IMR-90 (cell line): Measurements from ENCODE around the gene PRR33. TPM values are rescaled to one million over a fixed set of nuclear protein-coding genes. Genes with fewer than 3 reads are reported as not detected.

Experiments used
- ATAC-seq: fragments of 200-7000 bp; cut with Tn5 transposase; 2 replicates; pipeline ENCODE4 v1.9.1; 2020; ENCODE audit warnings: low read depth, mild to moderate bottlenecking, moderate library complexity
- BruUV-seq: library from RNA; stranded (reverse); fragments of 400-500 nt; replicated peaks from 2 replicates; lab custom pipeline; 2021; lab: Mats Ljungman, UMichigan
- CTCF ChIA-PET: fragments of 300-600 bp; formaldehyde crosslinking; extraction: SDS; loops from one replicate; lab custom pipeline; 2021; ENCODE audit warnings: antibody characterized with exemption; lab: Yijun Ruan, JAX
- POLR2A ChIA-PET: fragments of 300-600 bp; sonication (Branson Sonifier 250); formaldehyde crosslinking; loops from one replicate; lab custom pipeline; 2022; ENCODE audit warnings: antibody characterized with exemption; ENCODE audit not compliant: unreplicated experiment; lab: Charles Lee
- DNase-seq: peaks from one replicate; pipeline ENCODE4 v3.0.0; 2013
- H2AFZ ChIP-seq: replicated peaks from 2 replicates; pipeline ENCODE3; 2013; ENCODE audit warnings: low read length, mild to moderate bottlenecking; ENCODE audit not compliant: poor library complexity
- H2AK5ac ChIP-seq: 2 replicates; pipeline ENCODE4 v1.6.1; 2013; ENCODE audit warnings: low read depth, low read length, inconsistent platforms
- H2AK9ac ChIP-seq: replicated peaks from 2 replicates; pipeline ENCODE3; 2013; ENCODE audit warnings: mild to moderate bottlenecking, low read depth, low read length, moderate library complexity; ENCODE audit not compliant: poor library complexity
- H2BK120ac ChIP-seq: 2 replicates; pipeline ENCODE4 v1.6.1; 2013; ENCODE audit warnings: low read depth, low read length, inconsistent platforms
- H2BK15ac ChIP-seq: 3 replicates; pipeline ENCODE4 v1.6.1; 2013; ENCODE audit warnings: low read depth, low read length, inconsistent platforms
- H2BK20ac ChIP-seq: 2 replicates; pipeline ENCODE4 v1.6.1; 2013; ENCODE audit warnings: low read depth, mild to moderate bottlenecking, inconsistent platforms, low read length, moderate library complexity
- H2BK5ac ChIP-seq: 2 replicates; pipeline ENCODE4 v1.6.1; 2013; ENCODE audit warnings: mild to moderate bottlenecking, low read depth, low read length, inconsistent platforms; ENCODE audit not compliant: poor library complexity, severe bottlenecking
- H3K14ac ChIP-seq: replicated peaks from 2 replicates; pipeline ENCODE4 v1.6.1; 2013; ENCODE audit warnings: low read depth, low read length, inconsistent platforms
- H3K18ac ChIP-seq: 2 replicates; pipeline ENCODE4 v1.6.1; 2013; ENCODE audit warnings: low read depth, low read length, control low read depth
- H3K23ac ChIP-seq: 2 replicates; pipeline ENCODE4 v1.6.1; 2013; ENCODE audit warnings: low read depth, low read length, inconsistent platforms
- H3K27ac ChIP-seq: 2 replicates; pipeline ENCODE4 v1.5.1; 2013; ENCODE audit warnings: mild to moderate bottlenecking, control low read depth, low read length; ENCODE audit not compliant: insufficient read depth
- H3K27me3 ChIP-seq: 2 replicates; pipeline ENCODE4 v1.6.1; 2013; ENCODE audit warnings: low read length; ENCODE audit not compliant: control insufficient read depth, insufficient read depth
- H3K36me3 ChIP-seq: 2 replicates; pipeline ENCODE4 v1.6.1; 2013; ENCODE audit warnings: low read length, mixed read lengths; ENCODE audit not compliant: control insufficient read depth, insufficient read depth
- H3K4ac ChIP-seq: 2 replicates; pipeline ENCODE4 v1.6.1; 2013; ENCODE audit warnings: low read depth, low read length, inconsistent platforms
- H3K4me1 ChIP-seq: 2 replicates; pipeline ENCODE4 v1.6.1; 2013; ENCODE audit warnings: low read length, mixed read lengths; ENCODE audit not compliant: control insufficient read depth, insufficient read depth
- H3K4me2 ChIP-seq: 2 replicates; pipeline ENCODE4 v1.6.1; 2013; ENCODE audit warnings: low read depth, mild to moderate bottlenecking, control low read depth, low read length, moderate library complexity
- H3K4me3 ChIP-seq: 2 replicates; pipeline ENCODE4 v1.5.1; 2013; ENCODE audit warnings: low read depth, mild to moderate bottlenecking, control low read depth, low read length, moderate library complexity; ENCODE audit not compliant: insufficient read depth
- H3K56ac ChIP-seq: 2 replicates; pipeline ENCODE4 v1.6.1; 2013; ENCODE audit warnings: low read length, inconsistent platforms; ENCODE audit not compliant: insufficient read depth; ENCODE audit errors: extremely low read depth
- H3K79me1 ChIP-seq, 2 experiments: 2 replicates each; pipeline ENCODE4 v1.6.1; 2013; ENCODE audit warnings: low read length in 2 of 2, inconsistent platforms in 1 of 2, low read depth in 1 of 2
- H3K9ac ChIP-seq: 2 replicates; pipeline ENCODE4 v1.6.1; 2013; ENCODE audit warnings: low read depth, low read length, control low read depth
- H3K9me1 ChIP-seq: 2 replicates; pipeline ENCODE4 v1.6.1; 2013; ENCODE audit warnings: low read length, inconsistent platforms; ENCODE audit not compliant: insufficient read depth
- H3K9me3 ChIP-seq: 2 replicates; pipeline ENCODE4 v1.6.1; 2013; ENCODE audit warnings: low read length; ENCODE audit not compliant: control insufficient read depth, insufficient read depth
- H4K20me1 ChIP-seq: 2 replicates; pipeline ENCODE4 v1.6.1; 2013; ENCODE audit warnings: low read length, inconsistent platforms; ENCODE audit not compliant: insufficient read depth
- H4K5ac ChIP-seq: 2 replicates; pipeline ENCODE4 v1.6.1; 2013; ENCODE audit warnings: mild to moderate bottlenecking, low read depth, low read length, control low read depth
- H4K8ac ChIP-seq, 2 experiments: 2 replicates each; pipeline ENCODE4 v1.6.1; 2013; ENCODE audit warnings: low read depth in 2 of 2, low read length in 2 of 2, control low read depth in 1 of 2, inconsistent platforms in 1 of 2
- H4K91ac ChIP-seq: 2 replicates; pipeline ENCODE4 v1.6.1; 2013; ENCODE audit warnings: low read depth, low read length, inconsistent platforms; ENCODE audit not compliant: insufficient read depth
- BHLHE40 ChIP-seq: fragments of 150-350 bp; IDR thresholded peaks from 2 replicates; pipeline ENCODE4 v1.6.1; 2016; ENCODE audit warnings: mild to moderate bottlenecking, low read depth, low read length
- CEBPB ChIP-seq: IDR thresholded peaks from 2 replicates; pipeline ENCODE4 v1.6.1; 2012; ENCODE audit warnings: low read depth, low read length, improper control_type of control experiment
- CHD1 ChIP-seq: IDR thresholded peaks from 2 replicates; pipeline ENCODE4 v1.6.1; 2012; ENCODE audit warnings: low read depth, low read length, improper control_type of control experiment
- CTCF ChIP-seq: conservative IDR thresholded peaks from 2 replicates; pipeline ENCODE4 v1.5.1; 2012; ENCODE audit warnings: mild to moderate bottlenecking, low read depth, low read length, improper control_type of control experiment
- ELK1 ChIP-seq: fragments of 150-350 bp; IDR thresholded peaks from 2 replicates; pipeline ENCODE4 v1.6.1; 2016; ENCODE audit warnings: low read depth, mild to moderate bottlenecking, low read length, moderate library complexity, borderline replicate concordance
- FOS ChIP-seq: fragments of 150-350 bp; IDR thresholded peaks from 2 replicates; pipeline ENCODE4 v1.6.1; 2016; ENCODE audit warnings: low read depth, low read length
- MAFK ChIP-seq: IDR thresholded peaks from 2 replicates; pipeline ENCODE4 v1.6.1; 2012; ENCODE audit warnings: low read depth, low read length, improper control_type of control experiment
- MAZ ChIP-seq: IDR thresholded peaks from 2 replicates; pipeline ENCODE4 v1.6.1; 2012; ENCODE audit warnings: low read depth, mild to moderate bottlenecking, low read length, improper control_type of control experiment, moderate library complexity, borderline replicate concordance
- MXI1 ChIP-seq: IDR thresholded peaks from 2 replicates; pipeline ENCODE4 v1.6.1; 2012; ENCODE audit warnings: low read depth, mild to moderate bottlenecking, low read length, moderate library complexity, borderline replicate concordance
- POLR2A ChIP-seq: IDR thresholded peaks from 2 replicates; pipeline ENCODE4 v1.6.1; 2012; ENCODE audit warnings: mild to moderate bottlenecking, low read depth, low read length
- RAD21 ChIP-seq: IDR thresholded peaks from 2 replicates; pipeline ENCODE4 v1.6.1; 2012; ENCODE audit warnings: low read length, improper control_type of control experiment
- RCOR1 ChIP-seq: IDR thresholded peaks from 2 replicates; pipeline ENCODE4 v1.6.1; 2012; ENCODE audit warnings: mild to moderate bottlenecking, low read length, improper control_type of control experiment; ENCODE audit not compliant: insufficient replicate concordance
- RFX5 ChIP-seq: IDR thresholded peaks from 2 replicates; pipeline ENCODE4 v1.8.0; 2012; ENCODE audit warnings: low read depth, mild to moderate bottlenecking, low read length, moderate library complexity
- SMC3 ChIP-seq: fragments of 150-350 bp; IDR thresholded peaks from 2 replicates; pipeline ENCODE4 v1.6.1; 2016; ENCODE audit warnings: low read depth, mild to moderate bottlenecking, antibody characterized with exemption, low read length, moderate library complexity
- USF2 ChIP-seq: fragments of 150-350 bp; IDR thresholded peaks from 2 replicates; pipeline ENCODE4 v1.6.1; 2017; ENCODE audit warnings: mild to moderate bottlenecking, antibody characterized with exemption, low read length, low read depth
- WGBS, 2 experiments: methylation state at CpG; one replicate each; pipeline versions ENCODE4 v1.1.5 to v1.1.7; 2013; ENCODE audit warnings: missing lambda C conversion rate in 2 of 2; ENCODE audit not compliant: insufficient read length in 1 of 2; ENCODE audit errors: extremely low coverage in 2 of 2; 5-methylcytosine and 5-hydroxymethylcytosine counted together
- dilution Hi-C: fragments of 300-500 bp; cut with HindIII; formaldehyde crosslinking; loops from one replicate; pipeline ENCODE4 v1.14.3; 2018; ENCODE audit warnings: low sequenced_read_pairs; ENCODE audit not compliant: unreplicated experiment
- in situ Hi-C: fragments of 300-500 bp; cut with MboI; formaldehyde crosslinking; loops from 3 replicates; pipeline ENCODE4 v1.14.3; 2019; ENCODE audit warnings: low sequenced_read_pairs, inconsistent platforms, mixed read lengths
- intact Hi-C: fragments of 100-400 bp; cut with micrococcal nuclease; formaldehyde crosslinking; loops from 2 replicates; pipeline ENCODE4 v1.10.0; 2022
- polyA plus RNA-seq, 3 experiments: library from polyadenylated mRNA; depleted of rRNA; stranded (reverse); fragments of >200 nt; gene quantifications; 2 replicates each; pipeline ENCODE4 v1.2.3, GENCODE V29; 2012; ENCODE audit warnings: low replicate concordance in 1 of 3
- total RNA-seq: library from RNA; depleted of rRNA; stranded (reverse); fragments of >200 nt; gene quantifications from 2 replicates; pipeline ENCODE4 v1.2.3, GENCODE V29; 2012

The PRR33 gene
- total and polyA plus RNA-seq, 2 of the 4 experiments (the other 2 are of a cell fraction) = not detected

GRCh38 chr11:1918436-1919315 lies 27.0 kb upstream of the PRR33 start:
- Histone ChIP-seq H2BK15ac (no peak overlapping the region), H3K4me2 (no peak overlapping the region), H2BK5ac (no peak overlapping the region), H4K91ac (no peak overlapping the region), H3K4ac (no peak overlapping the region), H3K27me3 (peaks cover 10% of the 10 kb centered on the region), H3K23ac (no peak overlapping the region), H3K56ac (no peak overlapping the region), H2AFZ (no peak overlapping the region), H3K18ac (no peak overlapping the region), H3K9me3 (no peaks in the 10 kb centered on the region), H4K8ac (no peak overlapping the region), H2AK9ac (no peak overlapping the region), H2BK120ac (no peak overlapping the region), H3K27ac (no peak overlapping the region), H4K20me1 (no peaks in the 10 kb centered on the region; the same call in 1 of the 2 replicates), H3K9me1 (no peaks in the 10 kb centered on the region), H3K14ac (no peak overlapping the region), H3K4me1 (no peaks in the 10 kb centered on the region), H2AK5ac (no peak overlapping the region), H3K9ac (no peak overlapping the region), H3K4me3 (no peak overlapping the region), H4K5ac (no peak overlapping the region), H3K36me3 (no peaks in the 10 kb centered on the region), H3K79me1 (no peaks in the 10 kb centered on the region), H2BK20ac (no peak overlapping the region)
- in situ Hi-C loops (no loop called here), dilution Hi-C loops (no loop called here), intact Hi-C loops (no loop called here)
- POLR2A ChIA-PET = no interaction called here
- no TSS peak for BruUV-seq
- no CpG with 5 or more reads among the region's 29 CpGs for WGBS, 2 experiments
- DNase-seq = no peak
- CTCF ChIA-PET = no interaction called here
- ATAC-seq = no peak
- TF ChIP-seq CHD1 (no peak), FOS (no peak), POLR2A (no peak), MAZ (no peak), SMC3 (no peak), BHLHE40 (no peak), RFX5 (no peak), CEBPB (no peak), ELK1 (no peak), MXI1 (no peak), MAFK (no peak), CTCF (no peak), RAD21 (no peak), RCOR1 (no peak), USF2 (no peak)
